GM10847 (cell line): Measurements from ENCODE around the gene AVPR2.

Source experiments
- POLR2A ChIP-seq: IDR thresholded peaks from 2 replicates; pipeline ENCODE4 v1.6.1; 2011; ENCODE audit not compliant: insufficient read length; ENCODE audit errors: extremely low read depth

The AVPR2 gene

GRCh38 chrX:153903991-153904957, at the start of gene AVPR2:
TSS of gene AVPR2 (plus strand) at chrX:153904673. CDS start at chrX:153905146, 473 bp downstream.
- no peak for TF ChIP-seq POLR2A

GRCh38 chrX:153854702-153855101, 49.8 kb upstream of the AVPR2 start:
- TF ChIP-seq POLR2A: no peak

GRCh38 chrX:153857348-153857903, 47.0 kb upstream of the AVPR2 start:
- no peak for TF ChIP-seq POLR2A

GRCh38 chrX:153861151-153861550, 43.3 kb upstream of the AVPR2 start:
- TF ChIP-seq POLR2A: no peak

GRCh38 chrX:153861733-153862310, 42.7 kb upstream of the AVPR2 start:
- TF ChIP-seq POLR2A: no peak

GRCh38 chrX:153862369-153863250, 41.9 kb upstream of the AVPR2 start:
- TF ChIP-seq POLR2A: no peak

- no peak for TF ChIP-seq POLR2A
Observed at GRCh38 chrX:153863251-153863991, 41.1 kb upstream of the AVPR2 start.

- TF ChIP-seq POLR2A: no peak
Observed at GRCh38 chrX:153864101-153864500, 40.4 kb upstream of the AVPR2 start.

GRCh38 chrX:153864561-153865320, 39.7 kb upstream of the AVPR2 start:
- TF ChIP-seq POLR2A: no peak

- no peak for TF ChIP-seq POLR2A
Observed at GRCh38 chrX:153865321-153865580, 39.2 kb upstream of the AVPR2 start.

GRCh38 chrX:153865685-153866084, 38.8 kb upstream of the AVPR2 start:
- no peak for TF ChIP-seq POLR2A

GRCh38 chrX:153866302-153867019, 38.0 kb upstream of the AVPR2 start:
- TF ChIP-seq POLR2A: no peak

- TF ChIP-seq POLR2A: no peak
Observed at GRCh38 chrX:153867139-153867538, 37.3 kb upstream of the AVPR2 start.

- no peak for TF ChIP-seq POLR2A
Observed at GRCh38 chrX:153867671-153868070, 36.8 kb upstream of the AVPR2 start.
